GM18868 (cell line): Measurements from ENCODE around the gene MRRF.

ENCODE experiments used
- ATAC-seq: cut with Tn5 transposase; IDR thresholded peaks from one replicate; pipeline ENCODE4 v1.9.1; 2021; ENCODE audit warnings: mild to moderate bottlenecking, moderate library complexity; ENCODE audit not compliant: unreplicated experiment

MRRF gene

GRCh38 chr9:122377241-122378164 is 112.8 kb downstream of the MRRF start:
- no peak for ATAC-seq

GRCh38 chr9:122378236-122378635 is 113.6 kb downstream of the MRRF start:
- ATAC-seq = no peak

- ATAC-seq = no peak
Measured at GRCh38 chr9:122379340-122379739, 114.7 kb downstream of the MRRF start.

- ATAC-seq = no peak
Measured at GRCh38 chr9:122380293-122380692, 115.6 kb downstream of the MRRF start.
